ENCODE measurements around the gene ITGA11. TPM values are rescaled to one million over a fixed set of nuclear protein-coding genes. Genes with fewer than 3 reads are reported as not detected.

ITGA11 gene
- polyA plus RNA-seq, 3 donors: 2.3 to 2.9 (median 2.6) TPM

- DNase-seq: no peak
Observed at GRCh38 chr15:68375716-68376220, 56.2 kb downstream of the ITGA11 start.

GRCh38 chr15:68375191-68375631 lies 56.8 kb downstream of the ITGA11 start:
- DNase-seq: no peak

GRCh38 chr15:68374168-68374745 lies 57.7 kb downstream of the ITGA11 start:
- no peak for DNase-seq

- DNase-seq: no peak
Observed at GRCh38 chr15:68373028-68373427, 58.9 kb downstream of the ITGA11 start.

- no peak for DNase-seq
Observed at GRCh38 chr15:68372291-68372811, 59.6 kb downstream of the ITGA11 start.

- no peak for DNase-seq
Observed at GRCh38 chr15:68371851-68372250, 60.1 kb downstream of the ITGA11 start.

GRCh38 chr15:68371160-68371559 lies 60.8 kb downstream of the ITGA11 start:
- no peak for DNase-seq

GRCh38 chr15:68370768-68371151 lies 61.2 kb downstream of the ITGA11 start:
- no peak for DNase-seq

- no peak for DNase-seq
Observed at GRCh38 chr15:68369931-68370767, 61.8 kb downstream of the ITGA11 start.

- no peak for DNase-seq
Observed at GRCh38 chr15:68368731-68369435, 63.1 kb downstream of the ITGA11 start.

GRCh38 chr15:68367992-68368391 lies 64.0 kb downstream of the ITGA11 start:
- DNase-seq: no peak

GRCh38 chr15:68367226-68367625 lies 64.7 kb downstream of the ITGA11 start:
- no peak for DNase-seq

- DNase-seq: no peak
Observed at GRCh38 chr15:68366314-68366713, 65.6 kb downstream of the ITGA11 start.

- DNase-seq: no peak
Observed at GRCh38 chr15:68365770-68366169, 66.2 kb downstream of the ITGA11 start.

- DNase-seq: no peak
Observed at GRCh38 chr15:68365140-68365745, 66.7 kb downstream of the ITGA11 start.

- DNase-seq: no peak
Observed at GRCh38 chr15:68364660-68365035, 67.3 kb downstream of the ITGA11 start.

- no peak for DNase-seq
Observed at GRCh38 chr15:68364028-68364659, 67.8 kb downstream of the ITGA11 start.

GRCh38 chr15:68363353-68363752 lies 68.6 kb downstream of the ITGA11 start:
- no peak for DNase-seq

- DNase-seq: no peak
Observed at GRCh38 chr15:68362537-68363126, 69.3 kb downstream of the ITGA11 start.

GRCh38 chr15:68360721-68361120 lies 71.2 kb downstream of the ITGA11 start:
- no peak for DNase-seq

- DNase-seq: no peak
Observed at GRCh38 chr15:68356778-68357177, 75.2 kb downstream of the ITGA11 start.

Measured in renal pelvis (tissue), 4 donors.